MM.1S (cell line): ENCODE data around the gene UBR2.

Source experiments
- DNase-seq: peaks from one replicate; pipeline ENCODE4 v3.0.0-alpha.2; 2015
- H2AFZ ChIP-seq: fragments of 300-600 bp; sonication (generic); 2 replicates; pipeline ENCODE4 v1.6.0; 2016; ENCODE audit warnings: antibody characterized with exemption, low read length
- H3F3A ChIP-seq: fragments of 300-600 bp; sonication (generic); 2 replicates; pipeline ENCODE4 v1.6.1; 2016; ENCODE audit warnings: mild to moderate bottlenecking, antibody characterized with exemption, low read length, moderate library complexity, mixed read lengths; ENCODE audit not compliant: insufficient read depth
- H3K27ac ChIP-seq: fragments of 300-600 bp; sonication (generic); 2 replicates; pipeline ENCODE4 v1.5.1; 2016; ENCODE audit warnings: mild to moderate bottlenecking, low read length
- H3K27me3 ChIP-seq: fragments of 300-600 bp; sonication (generic); replicated peaks from 2 replicates; pipeline ENCODE4 v1.6.0; 2016; ENCODE audit warnings: low read length; ENCODE audit not compliant: insufficient read depth
- H3K36me3 ChIP-seq: fragments of 300-600 bp; sonication (generic); replicated peaks from 2 replicates; pipeline ENCODE4 v1.6.1; 2016; ENCODE audit warnings: mild to moderate bottlenecking, low read length, mixed read lengths; ENCODE audit not compliant: insufficient read depth
- H3K4me1 ChIP-seq: fragments of 300-600 bp; sonication (generic); 2 replicates; pipeline ENCODE4 v1.6.1; 2016; ENCODE audit warnings: low read length, mixed read lengths
- H3K4me2 ChIP-seq: fragments of 300-600 bp; sonication (generic); 2 replicates; pipeline ENCODE4 v1.6.0; 2016; ENCODE audit warnings: low read depth, low read length
- H3K4me3 ChIP-seq: fragments of 300-600 bp; sonication (generic); 2 replicates; pipeline ENCODE4 v1.5.1; 2016; ENCODE audit warnings: low read length, mixed read lengths
- H3K79me2 ChIP-seq: fragments of 300-600 bp; sonication (generic); 2 replicates; pipeline ENCODE4 v1.6.1; 2016; ENCODE audit warnings: mixed run types, low read length, mixed read lengths
- H3K9ac ChIP-seq: fragments of 300-600 bp; sonication (generic); 2 replicates; pipeline ENCODE4 v1.6.1; 2016; ENCODE audit warnings: low read length, mixed read lengths
- H3K9me2 ChIP-seq: fragments of 300-600 bp; sonication (generic); replicated peaks from 2 replicates; pipeline ENCODE4 v1.6.1; 2016; ENCODE audit warnings: mild to moderate bottlenecking, low read length, mixed read lengths; ENCODE audit not compliant: insufficient read depth
- H3K9me3 ChIP-seq: fragments of 300-600 bp; sonication (generic); replicated peaks from 2 replicates; pipeline ENCODE4 v1.6.1; 2016; ENCODE audit warnings: mild to moderate bottlenecking, low read length, mixed read lengths; ENCODE audit not compliant: insufficient read depth
- H4K20me1 ChIP-seq: fragments of 300-600 bp; sonication (generic); 2 replicates; pipeline ENCODE4 v1.6.1; 2016; ENCODE audit warnings: mild to moderate bottlenecking, low read length, moderate library complexity, mixed read lengths; ENCODE audit not compliant: insufficient read depth
- CTCF ChIP-seq: fragments of 300-600 bp; sonication (generic); IDR thresholded peaks from 2 replicates; pipeline ENCODE4 v1.5.1; 2016; ENCODE audit warnings: antibody characterized with exemption, low read length, mixed read lengths
- EZH2 ChIP-seq: fragments of 300-600 bp; sonication (generic); optimal IDR thresholded peaks from 2 replicates; pipeline ENCODE3; 2017; ENCODE audit warnings: low read depth, mild to moderate bottlenecking, antibody characterized with exemption, low read length, mixed read lengths
- EZH2phosphoT487 ChIP-seq: fragments of 300-600 bp; sonication (generic); IDR thresholded peaks from 2 replicates; pipeline ENCODE4 v1.6.1; 2018; ENCODE audit warnings: antibody characterized with exemption, low read length

UBR2 gene

GRCh38 chr6:42563697-42564505 is at the start of gene UBR2:
Gene UBR2, plus strand, starts transcription at chr6:42564029. Its CDS starts 291 bp downstream, at chr6:42564320.
- no peaks in the 10 kb centered on the region for H3K9me3 ChIP-seq
- H3K36me3 ChIP-seq: no peaks in the 10 kb centered on the region
- peaks cover 3% of the 10 kb centered on the region for H3K4me1 ChIP-seq
- peak within 1 kb of the TSS; percentile 76 for H3K4me2 ChIP-seq
- peak within 1 kb of the TSS; percentile 86 for H3K9ac ChIP-seq
- TF ChIP-seq CTCF (peak; percentile 55), EZH2 (no peak)
- no peaks in the 10 kb centered on the region for H4K20me1 ChIP-seq
- H3K27me3 ChIP-seq: no peaks in the 10 kb centered on the region
- peak within 1 kb of the TSS; percentile 81 for H2AFZ ChIP-seq
- H3K27ac ChIP-seq: peak within 1 kb of the TSS; percentile 77
- H3K4me3 ChIP-seq: peak within 1 kb of the TSS; percentile 89
- peak; percentile 96 for DNase-seq
- H3K9me2 ChIP-seq: no peaks in the 10 kb centered on the region
- H3F3A ChIP-seq: peaks cover 21% of the 10 kb centered on the region
- H3K79me2 ChIP-seq: peaks cover 50% of the 10 kb centered on the region

- H3K9ac ChIP-seq: no peak overlapping the region
- no peak overlapping the region for H3K27ac ChIP-seq
- no peaks in the 10 kb centered on the region for H3F3A ChIP-seq
- no peaks in the 10 kb centered on the region for H3K9me3 ChIP-seq
- H3K79me2 ChIP-seq: no peaks in the 10 kb centered on the region
- no peaks in the 10 kb centered on the region for H3K9me2 ChIP-seq
- no peaks in the 10 kb centered on the region for H3K36me3 ChIP-seq
- no peak for DNase-seq
- H3K4me3 ChIP-seq: no peak overlapping the region
- no peak overlapping the region for H2AFZ ChIP-seq
- no peaks in the 10 kb centered on the region for H3K4me1 ChIP-seq
- no peak overlapping the region for H3K4me2 ChIP-seq
- no peaks in the 10 kb centered on the region for H4K20me1 ChIP-seq
- TF ChIP-seq EZH2phosphoT487: no peak
- TF ChIP-seq CTCF: no peak
- no peak for TF ChIP-seq EZH2
- no peaks in the 10 kb centered on the region for H3K27me3 ChIP-seq
These were observed 49.1 kb upstream of the UBR2 start for GRCh38 chr6:42514745-42515144.

GRCh38 chr6:42519779-42520178 is 44.0 kb upstream of the UBR2 start:
- no peak for DNase-seq
- H3K27ac ChIP-seq: no peak overlapping the region
- H4K20me1 ChIP-seq: no peaks in the 10 kb centered on the region
- H3K79me2 ChIP-seq: no peaks in the 10 kb centered on the region
- no peaks in the 10 kb centered on the region for H3K9me3 ChIP-seq
- no peaks in the 10 kb centered on the region for H3K4me1 ChIP-seq
- H3F3A ChIP-seq: no peaks in the 10 kb centered on the region
- no peak overlapping the region for H3K9ac ChIP-seq
- TF ChIP-seq EZH2 (no peak), EZH2phosphoT487 (no peak), CTCF (no peak)
- no peaks in the 10 kb centered on the region for H3K9me2 ChIP-seq
- no peaks in the 10 kb centered on the region for H3K36me3 ChIP-seq
- H2AFZ ChIP-seq: no peak overlapping the region
- H3K4me3 ChIP-seq: no peak overlapping the region
- H3K27me3 ChIP-seq: no peaks in the 10 kb centered on the region
- no peak overlapping the region for H3K4me2 ChIP-seq
